IMR-90 (cell line): Measurements from ENCODE around the gene KRT5. TPM values are rescaled to one million over a fixed set of nuclear protein-coding genes. Genes with fewer than 3 reads are reported as not detected.

ENCODE experiments used
- ATAC-seq: fragments of 200-7000 bp; cut with Tn5 transposase; 2 replicates; pipeline ENCODE4 v1.9.1; 2020; ENCODE audit warnings: low read depth, mild to moderate bottlenecking, moderate library complexity
- BruUV-seq: library from RNA; stranded (reverse); fragments of 400-500 nt; replicated peaks from 2 replicates; lab custom pipeline; 2021; lab: Mats Ljungman, UMichigan
- CTCF ChIA-PET: fragments of 300-600 bp; formaldehyde crosslinking; extraction: SDS; loops from one replicate; lab custom pipeline; 2021; ENCODE audit warnings: antibody characterized with exemption; lab: Yijun Ruan, JAX
- POLR2A ChIA-PET: fragments of 300-600 bp; sonication (Branson Sonifier 250); formaldehyde crosslinking; loops from one replicate; lab custom pipeline; 2022; ENCODE audit warnings: antibody characterized with exemption; ENCODE audit not compliant: unreplicated experiment; lab: Charles Lee
- DNase-seq: peaks from one replicate; pipeline ENCODE4 v3.0.0; 2013
- H2AFZ ChIP-seq: replicated peaks from 2 replicates; pipeline ENCODE3; 2013; ENCODE audit warnings: low read length, mild to moderate bottlenecking; ENCODE audit not compliant: poor library complexity
- H2AK5ac ChIP-seq: 2 replicates; pipeline ENCODE4 v1.6.1; 2013; ENCODE audit warnings: low read depth, low read length, inconsistent platforms
- H2AK9ac ChIP-seq: replicated peaks from 2 replicates; pipeline ENCODE3; 2013; ENCODE audit warnings: mild to moderate bottlenecking, low read depth, low read length, moderate library complexity; ENCODE audit not compliant: poor library complexity
- H2BK120ac ChIP-seq: 2 replicates; pipeline ENCODE4 v1.6.1; 2013; ENCODE audit warnings: low read depth, low read length, inconsistent platforms
- H2BK15ac ChIP-seq: 3 replicates; pipeline ENCODE4 v1.6.1; 2013; ENCODE audit warnings: low read depth, low read length, inconsistent platforms
- H2BK20ac ChIP-seq: 2 replicates; pipeline ENCODE4 v1.6.1; 2013; ENCODE audit warnings: low read depth, mild to moderate bottlenecking, inconsistent platforms, low read length, moderate library complexity
- H2BK5ac ChIP-seq: 2 replicates; pipeline ENCODE4 v1.6.1; 2013; ENCODE audit warnings: mild to moderate bottlenecking, low read depth, low read length, inconsistent platforms; ENCODE audit not compliant: poor library complexity, severe bottlenecking
- H3K14ac ChIP-seq: replicated peaks from 2 replicates; pipeline ENCODE4 v1.6.1; 2013; ENCODE audit warnings: low read depth, low read length, inconsistent platforms
- H3K18ac ChIP-seq: 2 replicates; pipeline ENCODE4 v1.6.1; 2013; ENCODE audit warnings: low read depth, low read length, control low read depth
- H3K23ac ChIP-seq: 2 replicates; pipeline ENCODE4 v1.6.1; 2013; ENCODE audit warnings: low read depth, low read length, inconsistent platforms
- H3K27ac ChIP-seq: 2 replicates; pipeline ENCODE4 v1.5.1; 2013; ENCODE audit warnings: mild to moderate bottlenecking, control low read depth, low read length; ENCODE audit not compliant: insufficient read depth
- H3K27me3 ChIP-seq: 2 replicates; pipeline ENCODE4 v1.6.1; 2013; ENCODE audit warnings: low read length; ENCODE audit not compliant: control insufficient read depth, insufficient read depth
- H3K36me3 ChIP-seq: 2 replicates; pipeline ENCODE4 v1.6.1; 2013; ENCODE audit warnings: low read length, mixed read lengths; ENCODE audit not compliant: control insufficient read depth, insufficient read depth
- H3K4ac ChIP-seq: 2 replicates; pipeline ENCODE4 v1.6.1; 2013; ENCODE audit warnings: low read depth, low read length, inconsistent platforms
- H3K4me1 ChIP-seq: 2 replicates; pipeline ENCODE4 v1.6.1; 2013; ENCODE audit warnings: low read length, mixed read lengths; ENCODE audit not compliant: control insufficient read depth, insufficient read depth
- H3K4me2 ChIP-seq: 2 replicates; pipeline ENCODE4 v1.6.1; 2013; ENCODE audit warnings: low read depth, mild to moderate bottlenecking, control low read depth, low read length, moderate library complexity
- H3K4me3 ChIP-seq: 2 replicates; pipeline ENCODE4 v1.5.1; 2013; ENCODE audit warnings: low read depth, mild to moderate bottlenecking, control low read depth, low read length, moderate library complexity; ENCODE audit not compliant: insufficient read depth
- H3K56ac ChIP-seq: 2 replicates; pipeline ENCODE4 v1.6.1; 2013; ENCODE audit warnings: low read length, inconsistent platforms; ENCODE audit not compliant: insufficient read depth; ENCODE audit errors: extremely low read depth
- H3K79me1 ChIP-seq, 2 experiments: 2 replicates each; pipeline ENCODE4 v1.6.1; 2013; ENCODE audit warnings: low read length in 2 of 2, inconsistent platforms in 1 of 2, low read depth in 1 of 2
- H3K9ac ChIP-seq: 2 replicates; pipeline ENCODE4 v1.6.1; 2013; ENCODE audit warnings: low read depth, low read length, control low read depth
- H3K9me1 ChIP-seq: 2 replicates; pipeline ENCODE4 v1.6.1; 2013; ENCODE audit warnings: low read length, inconsistent platforms; ENCODE audit not compliant: insufficient read depth
- H3K9me3 ChIP-seq: 2 replicates; pipeline ENCODE4 v1.6.1; 2013; ENCODE audit warnings: low read length; ENCODE audit not compliant: control insufficient read depth, insufficient read depth
- H4K20me1 ChIP-seq: 2 replicates; pipeline ENCODE4 v1.6.1; 2013; ENCODE audit warnings: low read length, inconsistent platforms; ENCODE audit not compliant: insufficient read depth
- H4K5ac ChIP-seq: 2 replicates; pipeline ENCODE4 v1.6.1; 2013; ENCODE audit warnings: mild to moderate bottlenecking, low read depth, low read length, control low read depth
- H4K8ac ChIP-seq, 2 experiments: 2 replicates each; pipeline ENCODE4 v1.6.1; 2013; ENCODE audit warnings: low read depth in 2 of 2, low read length in 2 of 2, control low read depth in 1 of 2, inconsistent platforms in 1 of 2
- H4K91ac ChIP-seq: 2 replicates; pipeline ENCODE4 v1.6.1; 2013; ENCODE audit warnings: low read depth, low read length, inconsistent platforms; ENCODE audit not compliant: insufficient read depth
- CEBPB ChIP-seq: IDR thresholded peaks from 2 replicates; pipeline ENCODE4 v1.6.1; 2012; ENCODE audit warnings: low read depth, low read length, improper control_type of control experiment
- CHD1 ChIP-seq: IDR thresholded peaks from 2 replicates; pipeline ENCODE4 v1.6.1; 2012; ENCODE audit warnings: low read depth, low read length, improper control_type of control experiment
- MXI1 ChIP-seq: IDR thresholded peaks from 2 replicates; pipeline ENCODE4 v1.6.1; 2012; ENCODE audit warnings: low read depth, mild to moderate bottlenecking, low read length, moderate library complexity, borderline replicate concordance
- POLR2A ChIP-seq: IDR thresholded peaks from 2 replicates; pipeline ENCODE4 v1.6.1; 2012; ENCODE audit warnings: mild to moderate bottlenecking, low read depth, low read length
- RAD21 ChIP-seq: IDR thresholded peaks from 2 replicates; pipeline ENCODE4 v1.6.1; 2012; ENCODE audit warnings: low read length, improper control_type of control experiment
- SMC3 ChIP-seq: fragments of 150-350 bp; IDR thresholded peaks from 2 replicates; pipeline ENCODE4 v1.6.1; 2016; ENCODE audit warnings: low read depth, mild to moderate bottlenecking, antibody characterized with exemption, low read length, moderate library complexity
- WGBS, 2 experiments: methylation state at CpG; one replicate each; pipeline versions ENCODE4 v1.1.5 to v1.1.7; 2013; ENCODE audit warnings: missing lambda C conversion rate in 2 of 2; ENCODE audit not compliant: insufficient read length in 1 of 2; ENCODE audit errors: extremely low coverage in 2 of 2; 5-methylcytosine and 5-hydroxymethylcytosine counted together
- dilution Hi-C: fragments of 300-500 bp; cut with HindIII; formaldehyde crosslinking; loops from one replicate; pipeline ENCODE4 v1.14.3; 2018; ENCODE audit warnings: low sequenced_read_pairs; ENCODE audit not compliant: unreplicated experiment
- in situ Hi-C: fragments of 300-500 bp; cut with MboI; formaldehyde crosslinking; loops from 3 replicates; pipeline ENCODE4 v1.14.3; 2019; ENCODE audit warnings: low sequenced_read_pairs, inconsistent platforms, mixed read lengths
- intact Hi-C: fragments of 100-400 bp; cut with micrococcal nuclease; formaldehyde crosslinking; loops from 2 replicates; pipeline ENCODE4 v1.10.0; 2022
- polyA plus RNA-seq, 3 experiments: library from polyadenylated mRNA; depleted of rRNA; stranded (reverse); fragments of >200 nt; gene quantifications; 2 replicates each; pipeline ENCODE4 v1.2.3, GENCODE V29; 2012; ENCODE audit warnings: low replicate concordance in 1 of 3
- total RNA-seq: library from RNA; depleted of rRNA; stranded (reverse); fragments of >200 nt; gene quantifications from 2 replicates; pipeline ENCODE4 v1.2.3, GENCODE V29; 2012

Gene KRT5
- total and polyA plus RNA-seq, 2 of the 4 experiments (the other 2 are of a cell fraction) = not detected

- H3K4me2 ChIP-seq = no peak overlapping the region
- H3K4ac ChIP-seq = no peak overlapping the region
- no peaks in the 10 kb centered on the region for H3K4me1 ChIP-seq
- H3K36me3 ChIP-seq = no peaks in the 10 kb centered on the region
- H3K27ac ChIP-seq = no peak overlapping the region
- H3K27me3 ChIP-seq = peaks cover 8% of the 10 kb centered on the region
- no peak overlapping the region for H2BK5ac ChIP-seq
- in situ Hi-C loops = no loop called here
- H4K5ac ChIP-seq = no peak overlapping the region
- BruUV-seq = no TSS peak
- no peaks in the 10 kb centered on the region for H3K79me1 ChIP-seq
- ChIA-PET CTCF (no interaction called here), POLR2A (no interaction called here)
- no peaks in the 10 kb centered on the region for H4K20me1 ChIP-seq
- no peak overlapping the region for H4K8ac ChIP-seq
- no peak overlapping the region for H2BK120ac ChIP-seq
- no peak overlapping the region for H2AFZ ChIP-seq
- no peak overlapping the region for H3K14ac ChIP-seq
- no peak overlapping the region for H2AK9ac ChIP-seq
- H3K4me3 ChIP-seq = no peak overlapping the region
- H3K9me1 ChIP-seq = no peaks in the 10 kb centered on the region; the same call in 1 of the 2 replicates
- no peak overlapping the region for H2AK5ac ChIP-seq
- H3K23ac ChIP-seq = no peak overlapping the region
- no peak overlapping the region for H4K91ac ChIP-seq
- ATAC-seq (no peak), DNase-seq (no peak)
- H3K56ac ChIP-seq = no peak overlapping the region
- no peak overlapping the region for H2BK15ac ChIP-seq
- WGBS, 2 experiments = 60% methylated on average over 4 of the region's 7 CpGs; no CpG with 5 or more reads in 1 of the 2 experiments
- H2BK20ac ChIP-seq = no peak overlapping the region
- H3K9me3 ChIP-seq = no peaks in the 10 kb centered on the region
- intact Hi-C loops = no loop called here
- dilution Hi-C loops = no loop called here
- no peak overlapping the region for H3K9ac ChIP-seq
- no peak overlapping the region for H3K18ac ChIP-seq
- no peak for TF ChIP-seq CHD1
- TF ChIP-seq CEBPB = no peak
- no peak for TF ChIP-seq SMC3
- TF ChIP-seq POLR2A = no peak
- TF ChIP-seq MXI1 = no peak
- TF ChIP-seq RAD21 = no peak
Measured at GRCh38 chr12:52540531-52540930, 20.3 kb upstream of the KRT5 start.
